Neuronal stem cell (in vitro differentiated cells): ENCODE results near the gene ANG.
"Not testable (repeated sequence)": the region's sequence is repeated elsewhere in the genome, so short reads cannot be mapped to it uniquely, and the experiment has no call there.

Experiments
- DNase-seq: peaks from one replicate; pipeline ENCODE4 v3.0.0-alpha.2; 2013; ENCODE audit warnings: low spot score
- H2AFZ ChIP-seq: one replicate; pipeline ENCODE4 v1.6.1; 2013; ENCODE audit warnings: mild to moderate bottlenecking, low read length, inconsistent platforms
- H2AK5ac ChIP-seq: 2 replicates; pipeline ENCODE4 v1.6.1; 2013; ENCODE audit warnings: low read depth, mild to moderate bottlenecking, inconsistent platforms, low read length, moderate library complexity, mixed read lengths
- H2BK120ac ChIP-seq: 2 replicates; pipeline ENCODE4 v1.6.1; 2013; ENCODE audit warnings: low read depth, mild to moderate bottlenecking, inconsistent platforms, low read length, moderate library complexity, mixed read lengths
- H2BK12ac ChIP-seq: one replicate; pipeline ENCODE4 v1.6.1; 2013; ENCODE audit warnings: low read length, inconsistent platforms
- H2BK15ac ChIP-seq: 2 replicates; pipeline ENCODE4 v1.6.1; 2013; ENCODE audit warnings: mild to moderate bottlenecking, low read length, inconsistent platforms, mixed read lengths
- H2BK5ac ChIP-seq: one replicate; pipeline ENCODE4 v1.6.1; 2013; ENCODE audit warnings: inconsistent platforms, mild to moderate bottlenecking, low read length, moderate library complexity
- H3K14ac ChIP-seq: one replicate; pipeline ENCODE4 v1.6.1; 2013; ENCODE audit warnings: low read length, inconsistent platforms
- H3K18ac ChIP-seq: 2 replicates; pipeline ENCODE4 v1.6.1; 2013; ENCODE audit warnings: low read length, inconsistent platforms
- H3K23ac ChIP-seq: 2 replicates; pipeline ENCODE4 v1.6.1; 2013; ENCODE audit warnings: low read depth, mild to moderate bottlenecking, mixed read lengths, low read length, inconsistent platforms; ENCODE audit not compliant: poor library complexity
- H3K27ac ChIP-seq: replicated peaks from 3 replicates; pipeline ENCODE4 v1.5.1; 2013; ENCODE audit warnings: low read length, inconsistent platforms
- H3K27me3 ChIP-seq, 3 experiments: 2 replicates each; pipeline ENCODE4 v1.6.1; 2013; ENCODE audit warnings: low read length in 3 of 3, mild to moderate bottlenecking in 2 of 3, inconsistent platforms in 1 of 3, low read depth in 1 of 3, mixed read lengths in 1 of 3, moderate library complexity in 1 of 3; ENCODE audit not compliant: control insufficient read depth in 3 of 3, insufficient read depth in 3 of 3
- H3K36me3 ChIP-seq, 2 donors: replicated peaks in 1 of 2; 2 replicates each; pipeline ENCODE4 v1.6.1; 2013; ENCODE audit warnings: low read length in 2 of 2; ENCODE audit not compliant: control insufficient read depth in 2 of 2, insufficient read depth in 2 of 2
- H3K4ac ChIP-seq: 2 replicates; pipeline ENCODE4 v1.6.1; 2013; ENCODE audit warnings: inconsistent platforms, mild to moderate bottlenecking, low read length, moderate library complexity
- H3K4me1 ChIP-seq, 2 donors: 1 replicate in 1 of 2; 2 replicates in 1 of 2; pipeline ENCODE4 v1.6.1; 2013; ENCODE audit warnings: low read length in 2 of 2, low read depth in 1 of 2; ENCODE audit not compliant: control insufficient read depth in 2 of 2, insufficient read depth in 1 of 2
- H3K4me2 ChIP-seq: one replicate; pipeline ENCODE4 v1.6.1; 2013; ENCODE audit warnings: mild to moderate bottlenecking, low read length, inconsistent platforms; ENCODE audit not compliant: insufficient read depth, poor library complexity, severe bottlenecking
- H3K4me3 ChIP-seq, 2 donors: 2 replicates each; pipeline ENCODE4 v1.5.1; 2013; ENCODE audit warnings: low read length in 2 of 2, mild to moderate bottlenecking in 2 of 2, inconsistent platforms in 1 of 2, moderate library complexity in 1 of 2
- H3K79me1 ChIP-seq: one replicate; pipeline ENCODE4 v1.6.1; 2013; ENCODE audit warnings: low read depth, mild to moderate bottlenecking, inconsistent platforms, low read length, moderate library complexity
- H3K9ac ChIP-seq: one replicate; pipeline ENCODE4 v1.6.1; 2013; ENCODE audit warnings: mild to moderate bottlenecking, low read depth, low read length, inconsistent platforms; ENCODE audit not compliant: poor library complexity
- H3K9me3 ChIP-seq, 2 donors: replicated peaks in 1 of 2; 2 replicates each; pipeline versions ENCODE3 to v1.6.1; 2013; ENCODE audit warnings: low read length in 2 of 2, mild to moderate bottlenecking in 2 of 2, inconsistent platforms in 1 of 2, low read depth in 1 of 2, mixed read lengths in 1 of 2, moderate library complexity in 1 of 2; ENCODE audit not compliant: control insufficient read depth in 2 of 2, insufficient read depth in 1 of 2
- H4K8ac ChIP-seq: one replicate; pipeline ENCODE4 v1.6.1; 2013; ENCODE audit warnings: low read depth, mild to moderate bottlenecking, inconsistent platforms, low read length, moderate library complexity
- H4K91ac ChIP-seq: one replicate; pipeline ENCODE4 v1.6.1; 2013; ENCODE audit warnings: low read length, low read depth, mild to moderate bottlenecking, inconsistent platforms; ENCODE audit not compliant: poor library complexity
- WGBS, 2 donors: extraction: QIAGEN DNeasy Blood & Tissue Kit; methylation state at CpG; one replicate each; pipeline ENCODE4 v1.1.7; 2013; ENCODE audit warnings: missing lambda C conversion rate in 2 of 2, mixed read lengths in 1 of 2; ENCODE audit not compliant: insufficient read length in 2 of 2, insufficient replicate concordance in 1 of 2; ENCODE audit errors: extremely low coverage in 2 of 2; 5-methylcytosine and 5-hydroxymethylcytosine counted together

Gene ANG

GRCh38 chr14:20698934-20699333, 10.4 kb downstream of the ANG start:
- Histone ChIP-seq H3K18ac (no peak overlapping the region), H3K4me2 (no peak overlapping the region), H2BK12ac (no peak overlapping the region), H3K79me1 (no peaks in the 10 kb centered on the region), H2BK120ac (no peak overlapping the region), H3K4me3 (no peak overlapping the region), H3K4me1 (no peaks in the 10 kb centered on the region), H3K9ac (no peak overlapping the region), H3K27me3 (no peaks in the 10 kb centered on the region), H2AFZ (no peak overlapping the region), H3K14ac (no peak overlapping the region), H4K8ac (no peak overlapping the region), H4K91ac (no peak overlapping the region), H3K23ac (no peak overlapping the region), H2BK5ac (no peak overlapping the region), H2AK5ac (no peak overlapping the region), H3K9me3 (peaks cover 2% of the 10 kb centered on the region in 2 donors), H3K36me3 (no peaks in the 10 kb centered on the region), H3K4ac (no peak overlapping the region), H2BK15ac (no peak overlapping the region), H3K27ac (no peak overlapping the region)
- WGBS, 2 donors = no CpG with 5 or more reads among the region's 5 CpGs
- no peak for DNase-seq

- no peaks in the 10 kb centered on the region for H3K79me1 ChIP-seq
- H3K4me1 ChIP-seq = no peaks in the 10 kb centered on the region
- no peak overlapping the region for H2BK5ac ChIP-seq
- H3K18ac ChIP-seq = no peak overlapping the region
- H3K4ac ChIP-seq = no peak overlapping the region
- no peak for DNase-seq
- H3K27me3 ChIP-seq = no peaks in the 10 kb centered on the region
- no peak overlapping the region for H2AFZ ChIP-seq
- H3K9me3 ChIP-seq = peaks cover 2% of the 10 kb centered on the region in 2 donors
- H3K27ac ChIP-seq = no peak overlapping the region
- no peak overlapping the region for H2BK12ac ChIP-seq
- H2BK15ac ChIP-seq = no peak overlapping the region
- H3K36me3 ChIP-seq = no peaks in the 10 kb centered on the region
- H3K4me3 ChIP-seq = no peak overlapping the region
- no peak overlapping the region for H3K14ac ChIP-seq
- H3K9ac ChIP-seq = no peak overlapping the region
- H2AK5ac ChIP-seq = no peak overlapping the region
- no peak overlapping the region for H4K8ac ChIP-seq
- no peak overlapping the region for H2BK120ac ChIP-seq
- H3K23ac ChIP-seq = no peak overlapping the region
- H4K91ac ChIP-seq = no peak overlapping the region
- H3K4me2 ChIP-seq = no peak overlapping the region
Observed at GRCh38 chr14:20699931-20700330, 11.4 kb downstream of the ANG start.

- H3K23ac ChIP-seq, H3K4me2 ChIP-seq, H4K91ac ChIP-seq, H3K14ac ChIP-seq, H3K27ac ChIP-seq, H3K18ac ChIP-seq, H2BK15ac ChIP-seq, H3K4me3 ChIP-seq, H2BK12ac ChIP-seq, H3K4me1 ChIP-seq, H2BK5ac ChIP-seq, H3K9me3 ChIP-seq, H3K79me1 ChIP-seq, H3K9ac ChIP-seq, H3K4ac ChIP-seq, H2AFZ ChIP-seq, H2AK5ac ChIP-seq, H3K27me3 ChIP-seq, H3K36me3 ChIP-seq, H2BK120ac ChIP-seq, DNase-seq, H4K8ac ChIP-seq: not testable (repeated sequence)
- no CpG with 5 or more reads among the region's 7 CpGs for WGBS, 2 donors
Observed at GRCh38 chr14:20700965-20701364, 12.4 kb downstream of the ANG start.

GRCh38 chr14:20706657-20707355, 18.2 kb downstream of the ANG start:
- Histone ChIP-seq H3K18ac (no peak overlapping the region), H3K79me1 (no peaks in the 10 kb centered on the region), H4K91ac (no peak overlapping the region), H2AK5ac (no peak overlapping the region), H3K14ac (no peak overlapping the region), H2AFZ (no peak overlapping the region), H3K27me3 (no peaks in the 10 kb centered on the region), H3K4me3 (no peak overlapping the region), H2BK12ac (no peak overlapping the region), H3K9ac (no peak overlapping the region), H2BK5ac (no peak overlapping the region), H3K27ac (no peak overlapping the region), H4K8ac (no peak overlapping the region), H3K4me1 (no peaks in the 10 kb centered on the region), H3K36me3 (no peaks in the 10 kb centered on the region), H3K9me3 (peaks cover 0 to 18% of the 10 kb centered on the region in 2 donors), H3K23ac (no peak overlapping the region), H2BK120ac (no peak overlapping the region), H2BK15ac (no peak overlapping the region), H3K4ac (no peak overlapping the region), H3K4me2 (no peak overlapping the region)
- WGBS, 2 donors = no CpG with 5 or more reads among the region's 4 CpGs
- DNase-seq = no peak
